AML-193 (cell line): ENCODE results near the gene DGKZ.
"Not testable (repeated sequence)": the region's sequence is repeated elsewhere in the genome, so short reads cannot be mapped to it uniquely, and the experiment has no call there.

Experiments used
- DNase-seq, 2 experiments: peaks; one replicate each; lab custom pipeline; 2025; lab: John Stamatoyannopoulos, UW

Gene DGKZ

DNA sequence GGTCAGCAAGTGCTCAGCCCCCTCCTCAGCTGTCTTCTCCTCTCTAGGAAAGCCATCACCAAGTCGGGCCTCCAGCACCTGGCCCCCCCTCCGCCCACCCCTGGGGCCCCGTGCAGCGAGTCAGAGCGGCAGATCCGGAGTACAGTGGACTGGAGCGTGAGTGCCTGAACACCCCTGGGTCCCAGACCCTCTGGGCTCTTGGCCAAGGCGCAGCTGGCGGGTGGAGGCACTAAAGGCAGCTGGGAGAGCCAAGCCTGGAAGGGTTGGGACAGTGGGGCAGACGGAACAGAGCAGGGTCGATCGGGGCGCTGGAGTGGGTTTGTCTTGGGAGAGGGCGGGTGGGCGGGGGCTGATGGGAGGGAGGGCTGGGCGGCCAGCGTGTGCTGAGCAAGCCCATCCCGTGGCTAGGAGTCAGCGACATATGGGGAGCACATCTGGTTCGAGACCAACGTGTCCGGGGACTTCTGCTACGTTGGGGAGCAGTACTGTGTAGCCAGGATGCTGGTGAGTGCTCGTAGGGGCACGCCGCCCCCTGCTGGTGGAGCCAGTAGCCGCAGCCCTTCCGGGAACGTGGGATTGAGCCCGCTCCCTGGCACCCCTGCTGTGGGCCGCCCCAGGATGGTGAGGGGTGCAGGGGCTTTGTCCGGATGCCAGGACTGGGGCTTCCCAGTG lies 20.1 kb downstream of the DGKZ start:
- DNase-seq, result no peak

- DNase-seq, result no peak
Observed at GRCh38 chr11:46367916-46368267, 20.6 kb downstream of the DGKZ start.

DNA sequence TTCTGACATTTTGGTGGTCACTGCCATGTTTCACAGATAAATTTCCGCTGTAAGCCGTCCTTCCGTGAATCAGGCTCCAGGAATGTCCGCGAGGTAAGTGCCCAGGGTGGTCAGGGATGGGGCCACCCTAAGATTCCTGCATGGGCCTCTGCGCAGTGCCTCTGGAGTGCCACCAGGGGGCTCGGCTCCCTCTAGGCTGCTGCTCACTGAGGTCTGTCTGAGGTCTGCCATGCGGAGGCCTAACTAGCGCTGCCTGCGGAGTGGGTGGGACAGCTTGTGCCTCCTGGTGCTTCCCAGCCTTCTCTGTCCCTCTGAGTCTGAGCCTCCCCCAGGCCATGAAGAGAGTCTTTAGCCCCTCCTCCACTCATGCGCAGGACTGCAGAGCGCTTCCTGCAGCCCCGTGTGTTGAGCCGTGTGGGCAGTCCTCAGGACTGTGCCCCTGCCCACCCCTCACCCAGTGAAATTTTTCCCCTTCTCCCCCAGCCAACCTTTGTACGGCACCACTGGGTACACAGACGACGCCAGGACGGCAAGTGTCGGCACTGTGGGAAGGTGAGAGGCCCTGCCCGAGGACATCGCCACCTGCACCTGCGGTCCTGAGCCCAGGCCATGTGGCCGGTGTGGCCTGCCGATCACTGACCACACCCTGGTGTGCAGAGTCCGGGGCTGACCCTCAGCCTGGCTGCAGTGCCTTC lies 22.3 kb downstream of the DGKZ start:
- peak in 1 of 2 experiments; percentile 19 for DNase-seq

- no peak for DNase-seq
Observed at GRCh38 chr11:46370253-46370652, 23.0 kb downstream of the DGKZ start.

GRCh38 chr11:46371262-46371661 lies 24.0 kb downstream of the DGKZ start:
- not testable (repeated sequence) for DNase-seq

- no peak for DNase-seq
Observed at GRCh38 chr11:46372086-46372485, 24.8 kb downstream of the DGKZ start.

DNA sequence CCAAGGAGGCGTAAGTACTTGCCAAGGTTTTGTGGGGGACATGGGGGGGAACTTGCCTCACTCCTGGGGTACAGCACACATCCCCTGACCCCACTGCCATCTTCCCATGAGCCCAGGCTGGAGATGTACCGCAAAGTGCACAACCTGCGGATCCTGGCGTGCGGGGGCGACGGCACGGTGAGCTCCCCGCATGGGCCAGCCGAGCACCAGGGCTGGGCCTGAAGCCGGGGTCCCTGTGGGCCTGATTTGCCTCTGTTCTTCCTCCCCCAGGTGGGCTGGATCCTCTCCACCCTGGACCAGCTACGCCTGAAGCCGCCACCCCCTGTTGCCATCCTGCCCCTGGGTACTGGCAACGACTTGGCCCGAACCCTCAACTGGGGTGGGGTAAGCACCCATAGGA lies 25.2 kb downstream of the DGKZ start:
- DNase-seq, result not testable (repeated sequence)

GRCh38 chr11:46373787-46374740 lies 26.8 kb downstream of the DGKZ start:
- no peak for DNase-seq

DNA sequence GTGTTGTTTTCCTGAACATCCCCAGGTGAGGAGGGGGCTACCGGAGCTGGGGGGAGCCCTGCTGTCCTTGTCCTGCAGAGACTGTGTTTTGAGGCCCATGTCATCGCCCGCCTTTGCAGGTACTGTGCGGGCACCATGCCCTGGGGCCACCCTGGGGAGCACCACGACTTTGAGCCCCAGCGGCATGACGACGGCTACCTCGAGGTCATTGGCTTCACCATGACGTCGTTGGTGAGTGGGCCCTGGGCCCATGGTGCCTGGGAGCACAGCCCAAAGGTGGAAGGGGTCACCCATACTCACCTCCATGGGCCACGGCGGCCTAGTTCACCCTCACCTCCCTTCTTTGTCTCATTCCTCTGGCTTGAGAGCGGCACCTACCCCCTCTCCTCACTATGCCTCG lies 27.6 kb downstream of the DGKZ start:
- no peak for DNase-seq

DNA sequence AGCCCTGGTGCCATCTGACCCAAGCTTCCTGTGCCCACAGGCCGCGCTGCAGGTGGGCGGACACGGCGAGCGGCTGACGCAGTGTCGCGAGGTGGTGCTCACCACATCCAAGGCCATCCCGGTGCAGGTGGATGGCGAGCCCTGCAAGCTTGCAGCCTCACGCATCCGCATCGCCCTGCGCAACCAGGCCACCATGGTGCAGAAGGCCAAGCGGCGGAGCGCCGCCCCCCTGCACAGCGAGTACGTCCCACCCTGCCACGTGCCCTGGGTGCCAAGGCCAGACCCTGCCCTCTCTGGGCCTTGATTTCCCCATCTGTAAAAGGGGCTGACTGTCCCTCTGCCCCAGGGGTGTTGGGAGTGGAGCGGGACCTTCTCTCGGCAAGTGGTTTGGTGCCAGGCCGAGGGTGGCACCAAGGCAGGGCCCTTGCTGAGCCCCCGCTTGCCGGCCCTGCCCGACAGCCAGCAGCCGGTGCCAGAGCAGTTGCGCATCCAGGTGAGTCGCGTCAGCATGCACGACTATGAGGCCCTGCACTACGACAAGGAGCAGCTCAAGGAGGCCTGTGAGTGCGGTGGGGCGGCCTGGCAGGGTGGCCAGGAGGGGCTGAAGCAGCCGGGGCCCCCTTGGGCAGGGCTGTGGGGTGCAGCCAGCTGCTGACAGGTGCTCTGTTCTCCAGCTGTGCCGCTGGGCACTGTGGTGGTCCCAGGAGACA lies 28.3 kb downstream of the DGKZ start:
- no peak for DNase-seq

DNA sequence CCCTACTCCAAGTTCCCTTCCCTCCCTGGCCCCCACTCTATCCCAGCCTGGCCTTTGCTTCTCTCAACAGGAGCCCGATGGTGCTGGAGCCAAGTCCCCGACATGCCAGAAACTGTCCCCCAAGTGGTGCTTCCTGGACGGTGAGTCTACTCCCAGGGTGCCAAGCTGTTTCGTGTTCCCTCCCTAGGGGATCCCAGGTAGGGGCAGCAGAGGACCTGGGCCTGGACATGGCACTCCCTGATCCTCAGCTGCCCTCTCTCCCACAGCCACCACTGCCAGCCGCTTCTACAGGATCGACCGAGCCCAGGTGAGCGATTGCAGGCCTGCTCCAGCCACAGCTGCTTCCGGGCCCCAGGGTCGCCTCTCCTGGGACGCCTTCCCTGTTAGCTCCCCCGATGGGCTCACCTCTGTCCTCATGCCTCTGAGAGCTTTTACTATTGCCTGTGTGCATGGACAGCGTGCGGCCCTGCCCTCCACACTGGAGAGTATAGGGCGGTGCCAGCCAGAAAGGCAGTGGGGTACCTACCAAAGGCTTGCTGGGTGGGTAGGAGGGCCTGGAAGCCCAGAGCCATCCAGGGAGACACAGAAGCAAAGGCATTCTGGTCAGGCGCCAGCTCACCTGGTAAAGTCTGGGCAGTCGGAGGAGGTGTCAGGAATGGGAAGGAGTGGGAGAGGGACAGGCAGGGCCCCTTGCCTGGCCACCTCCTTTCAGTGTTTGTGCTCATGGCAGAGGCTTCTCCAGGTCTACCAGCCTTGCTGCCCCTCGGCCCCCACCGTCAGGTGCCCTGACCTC lies 29.2 kb downstream of the DGKZ start:
- DNase-seq, result no peak

DNA sequence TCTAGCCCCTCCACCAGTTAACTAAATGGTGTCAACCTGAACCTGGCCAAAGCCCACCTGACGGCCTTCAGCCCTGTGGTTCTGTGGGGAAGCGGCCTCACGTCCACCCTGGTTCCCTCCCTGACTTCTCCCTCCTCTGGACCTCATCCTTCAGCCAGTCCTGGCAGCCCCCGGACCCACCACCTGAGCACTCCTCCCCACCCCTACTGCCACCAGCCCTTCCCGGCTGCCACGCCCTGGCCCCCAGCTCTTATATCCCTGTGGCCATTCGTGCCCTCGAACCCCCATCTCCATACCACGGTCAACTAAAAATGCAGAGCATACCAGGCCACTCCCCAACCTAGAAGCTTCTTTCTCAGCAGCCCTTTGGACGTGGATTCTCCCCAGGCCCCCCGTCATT lies 30.0 kb downstream of the DGKZ start:
- no peak for DNase-seq

DNA sequence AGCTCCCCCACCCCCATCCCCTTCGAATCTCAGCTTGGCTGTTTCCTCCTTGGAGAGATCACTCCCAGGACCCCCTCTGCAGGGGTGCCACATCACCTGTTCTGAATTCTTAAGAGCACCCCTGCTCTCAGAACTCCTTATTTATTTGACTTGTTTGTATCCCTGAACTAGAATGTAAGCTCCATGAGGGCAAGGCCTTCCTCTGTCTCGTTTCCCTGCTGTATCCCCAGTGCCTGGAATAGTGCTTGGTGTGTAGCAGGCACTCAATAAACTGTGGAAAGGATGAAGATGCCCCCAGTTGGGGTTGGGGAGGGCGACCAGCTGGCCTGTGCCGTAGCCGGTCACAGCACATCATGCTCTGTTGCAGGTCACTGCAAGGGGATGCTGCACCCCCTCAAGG lies 30.6 kb downstream of the DGKZ start:
- no peak for DNase-seq

- no peak for DNase-seq
Observed at GRCh38 chr11:46378296-46378695, 31.0 kb downstream of the DGKZ start.

GRCh38 chr11:46378811-46379481 lies 31.7 kb downstream of the DGKZ start:
- no peak for DNase-seq

- DNase-seq, result not testable (repeated sequence)
Observed at GRCh38 chr11:46379482-46380293, 32.4 kb downstream of the DGKZ start.

DNA sequence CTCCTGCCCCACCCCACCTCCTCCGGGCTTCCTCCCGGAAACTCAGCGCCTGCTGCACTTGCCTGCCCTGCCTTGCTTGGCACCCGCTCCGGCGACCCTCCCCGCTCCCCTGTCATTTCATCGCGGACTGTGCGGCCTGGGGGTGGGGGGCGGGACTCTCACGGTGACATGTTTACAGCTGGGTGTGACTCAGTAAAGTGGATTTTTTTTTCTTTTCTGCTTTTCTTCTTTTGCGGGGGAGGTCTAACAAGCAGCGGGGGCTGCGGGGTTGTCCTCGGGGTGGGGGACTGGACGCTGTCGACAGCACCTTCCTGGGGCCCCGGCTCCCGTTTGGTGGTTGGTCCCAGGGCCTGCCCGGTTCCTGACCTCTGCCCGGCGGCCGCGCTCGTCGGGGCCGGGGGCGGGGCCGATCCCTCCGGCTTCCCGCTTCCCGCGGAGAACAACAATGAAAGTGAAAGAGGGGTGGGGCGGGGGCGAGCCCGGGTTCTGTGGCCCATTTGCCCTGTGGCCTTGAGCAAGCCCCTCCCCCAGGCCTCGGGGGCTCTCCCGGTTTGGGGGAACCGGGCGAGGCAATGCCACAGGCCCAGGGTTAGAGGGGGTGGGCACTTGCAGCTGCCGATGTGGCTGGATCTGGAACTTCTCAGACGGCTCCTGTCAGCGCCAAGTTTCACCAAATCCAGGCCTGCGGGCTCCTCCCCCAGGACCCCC lies 33.2 kb downstream of the DGKZ start:
- DNase-seq, result no peak

DNA sequence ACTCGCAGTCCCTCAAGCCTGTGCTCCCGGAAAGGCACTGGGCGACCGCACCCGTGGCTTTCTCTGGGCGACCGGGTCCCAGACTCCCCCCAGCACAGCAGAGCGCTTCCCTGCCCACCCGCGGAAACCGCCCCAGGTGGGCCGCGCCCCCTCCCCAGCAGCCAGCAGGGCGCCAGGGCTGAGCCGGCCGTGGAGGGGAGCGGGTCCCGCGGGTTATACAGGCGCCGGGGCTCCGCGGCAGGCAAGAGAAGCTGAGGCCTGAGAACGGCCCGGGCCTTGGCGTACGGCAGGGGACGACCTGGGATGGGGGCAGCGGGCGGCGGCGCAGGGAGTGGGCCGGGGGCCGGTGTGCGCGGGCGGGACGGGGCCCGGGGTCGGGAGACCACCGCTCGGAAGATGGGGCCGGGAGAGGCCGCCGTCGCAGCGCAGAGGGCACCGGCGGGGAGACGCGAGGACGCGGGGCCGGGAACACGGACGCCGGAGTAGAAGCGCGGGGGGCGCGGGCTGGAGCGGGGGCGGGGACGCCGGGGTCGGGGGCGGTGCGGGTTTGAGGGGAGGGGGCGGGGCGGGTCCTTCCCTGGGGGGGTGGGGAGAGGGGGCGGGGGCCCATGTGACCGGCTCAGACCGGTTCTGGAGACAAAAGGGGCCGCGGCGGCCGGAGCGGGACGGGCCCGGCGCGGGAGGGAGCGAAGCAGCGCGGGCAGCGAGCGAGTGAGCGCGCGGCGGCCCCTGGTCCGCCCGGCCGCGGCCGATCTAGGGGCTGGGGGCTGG lies 34.0 kb downstream of the DGKZ start, which contains the start of gene MDK:
TSS of gene MDK (plus strand) at position 622 of the 771 bp plus-strand sequence. CDS start 389 bp downstream, outside the sequence.
- no peak for DNase-seq
